ENCODE data around the gene PITPNC1. TPM values are rescaled to one million over a fixed set of nuclear protein-coding genes. Genes with fewer than 3 reads are reported as not detected.

Gene PITPNC1
- polyA plus RNA-seq, 1 of the 3 experiments (the other 2 are of a cell fraction), result 18.4 TPM

DNA sequence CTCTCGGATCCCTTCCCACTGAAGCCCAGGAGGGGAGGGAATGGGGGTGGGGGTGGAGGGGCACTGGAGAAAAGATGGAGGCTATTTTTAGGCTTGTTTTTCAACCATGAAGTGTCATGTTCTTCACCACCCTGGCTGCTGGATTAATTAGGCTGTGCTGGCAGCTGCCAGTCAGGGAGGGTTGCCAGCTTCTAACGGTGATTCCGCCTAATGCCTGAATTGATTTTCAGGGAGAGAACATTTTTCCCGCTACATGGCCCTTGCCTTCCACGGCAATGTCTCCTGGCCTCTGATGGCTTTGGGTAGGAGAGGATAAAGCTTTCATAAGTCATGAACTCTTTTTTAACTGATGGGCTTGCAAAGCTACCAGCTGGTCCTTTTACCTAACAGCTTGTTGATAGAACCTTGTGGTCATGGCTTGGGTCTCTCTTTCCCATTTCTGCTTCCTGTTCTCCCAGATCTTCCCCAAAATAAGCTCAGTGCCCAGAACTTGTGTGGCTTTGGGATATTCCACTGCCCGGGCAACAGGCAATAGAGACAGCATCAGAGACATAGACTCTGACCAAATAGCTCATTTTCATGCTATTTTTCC, 167.4 kb downstream of the PITPNC1 start:
- CTCF ChIA-PET, result interaction anchor here (1.2 to 1.7 kb wide), 3 partner anchors 9 to 69 kb away, joined by 3 to 7 read pairs (median 6); no protein-coding TSS in a partner anchor

More for the DNA sequence above, 167.4 kb downstream of the PITPNC1 start:
- H3K9me3 ChIP-seq, result no peaks in the 10 kb centered on the region
- H3K4me3 ChIP-seq (ENCODE audit: low read depth in 2 of 2, low read length in 1 of 2), result no peak overlapping the region
- no peaks in the 10 kb centered on the region for H4K20me1 ChIP-seq (ENCODE audit: insufficient read depth)
- H3F3A ChIP-seq (replicated peaks; ENCODE audit: insufficient read depth), result no peaks in the 10 kb centered on the region
- H3K36me3 ChIP-seq (replicated peaks in 1 of 2; ENCODE audit: control insufficient read depth in 1 of 2, insufficient read depth in 2 of 2, low read length in 1 of 2), result no peaks in the 10 kb centered on the region
- POLR2A ChIA-PET, result interaction anchor here (0.7 to 1.6 kb wide), 2 partner anchors 15 to 16 kb away, joined by 3 to 4 read pairs; no protein-coding TSS in a partner anchor
- H2AFZ ChIP-seq (ENCODE audit: low read depth), result no peak overlapping the region
- TF ChIP-seq YY1 (IDR thresholded peaks at IDR 0.05; ENCODE audit: low read depth) (no peak), NRF1 (IDR thresholded peaks at IDR 0.05; ENCODE audit: low read depth, low read length) (no peak), FOXM1 (IDR thresholded peaks at IDR 0.05; ENCODE audit: low read depth) (no peak), EZH2phosphoT487 (IDR thresholded peaks at IDR 0.05; ENCODE audit: borderline replicate concordance, low read depth) (no peak), RXRA (IDR thresholded peaks at IDR 0.05; ENCODE audit: borderline replicate concordance, low read depth) (no peak), FOSL2 (IDR thresholded peaks at IDR 0.05; ENCODE audit: borderline replicate concordance, low read depth) (no peak), RCOR1 (IDR thresholded peaks at IDR 0.05; ENCODE audit: low read length) (no peak), GABPA (IDR thresholded peaks at IDR 0.05; ENCODE audit: low read depth) (no peak), TEAD4 (IDR thresholded peaks at IDR 0.05; ENCODE audit: borderline replicate concordance, insufficient read depth) (no peak), POLR2AphosphoS5 (IDR thresholded peaks at IDR 0.05; ENCODE audit: low read depth, low read length) (no peak), TCF12 (IDR thresholded peaks at IDR 0.05) (no peak), CHD2 (IDR thresholded peaks at IDR 0.05; ENCODE audit: low read length, partially characterized antibody) (no peak), MEF2A (IDR thresholded peaks at IDR 0.05; ENCODE audit: borderline replicate concordance, low read depth) (no peak), RFX5 (IDR thresholded peaks at IDR 0.05; ENCODE audit: low read length) (no peak), JUND (IDR thresholded peaks at IDR 0.05) (no peak), FOXJ3 (CRISPR knock-in tag; IDR thresholded peaks at IDR 0.05) (no peak)
- TF ChIP-seq, protein P1, sequence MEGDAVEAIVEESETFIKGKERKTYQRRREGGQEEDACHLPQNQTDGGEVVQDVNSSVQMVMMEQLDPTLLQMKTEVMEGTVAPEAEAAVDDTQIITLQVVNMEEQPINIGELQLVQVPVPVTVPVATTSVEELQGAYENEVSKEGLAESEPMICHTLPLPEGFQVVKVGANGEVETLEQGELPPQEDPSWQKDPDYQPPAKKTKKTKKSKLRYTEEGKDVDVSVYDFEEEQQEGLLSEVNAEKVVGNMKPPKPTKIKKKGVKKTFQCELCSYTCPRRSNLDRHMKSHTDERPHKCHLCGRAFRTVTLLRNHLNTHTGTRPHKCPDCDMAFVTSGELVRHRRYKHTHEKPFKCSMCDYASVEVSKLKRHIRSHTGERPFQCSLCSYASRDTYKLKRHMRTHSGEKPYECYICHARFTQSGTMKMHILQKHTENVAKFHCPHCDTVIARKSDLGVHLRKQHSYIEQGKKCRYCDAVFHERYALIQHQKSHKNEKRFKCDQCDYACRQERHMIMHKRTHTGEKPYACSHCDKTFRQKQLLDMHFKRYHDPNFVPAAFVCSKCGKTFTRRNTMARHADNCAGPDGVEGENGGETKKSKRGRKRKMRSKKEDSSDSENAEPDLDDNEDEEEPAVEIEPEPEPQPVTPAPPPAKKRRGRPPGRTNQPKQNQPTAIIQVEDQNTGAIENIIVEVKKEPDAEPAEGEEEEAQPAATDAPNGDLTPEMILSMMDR (IDR thresholded peaks at IDR 0.05), result no peak
- TF ChIP-seq, protein P2, sequence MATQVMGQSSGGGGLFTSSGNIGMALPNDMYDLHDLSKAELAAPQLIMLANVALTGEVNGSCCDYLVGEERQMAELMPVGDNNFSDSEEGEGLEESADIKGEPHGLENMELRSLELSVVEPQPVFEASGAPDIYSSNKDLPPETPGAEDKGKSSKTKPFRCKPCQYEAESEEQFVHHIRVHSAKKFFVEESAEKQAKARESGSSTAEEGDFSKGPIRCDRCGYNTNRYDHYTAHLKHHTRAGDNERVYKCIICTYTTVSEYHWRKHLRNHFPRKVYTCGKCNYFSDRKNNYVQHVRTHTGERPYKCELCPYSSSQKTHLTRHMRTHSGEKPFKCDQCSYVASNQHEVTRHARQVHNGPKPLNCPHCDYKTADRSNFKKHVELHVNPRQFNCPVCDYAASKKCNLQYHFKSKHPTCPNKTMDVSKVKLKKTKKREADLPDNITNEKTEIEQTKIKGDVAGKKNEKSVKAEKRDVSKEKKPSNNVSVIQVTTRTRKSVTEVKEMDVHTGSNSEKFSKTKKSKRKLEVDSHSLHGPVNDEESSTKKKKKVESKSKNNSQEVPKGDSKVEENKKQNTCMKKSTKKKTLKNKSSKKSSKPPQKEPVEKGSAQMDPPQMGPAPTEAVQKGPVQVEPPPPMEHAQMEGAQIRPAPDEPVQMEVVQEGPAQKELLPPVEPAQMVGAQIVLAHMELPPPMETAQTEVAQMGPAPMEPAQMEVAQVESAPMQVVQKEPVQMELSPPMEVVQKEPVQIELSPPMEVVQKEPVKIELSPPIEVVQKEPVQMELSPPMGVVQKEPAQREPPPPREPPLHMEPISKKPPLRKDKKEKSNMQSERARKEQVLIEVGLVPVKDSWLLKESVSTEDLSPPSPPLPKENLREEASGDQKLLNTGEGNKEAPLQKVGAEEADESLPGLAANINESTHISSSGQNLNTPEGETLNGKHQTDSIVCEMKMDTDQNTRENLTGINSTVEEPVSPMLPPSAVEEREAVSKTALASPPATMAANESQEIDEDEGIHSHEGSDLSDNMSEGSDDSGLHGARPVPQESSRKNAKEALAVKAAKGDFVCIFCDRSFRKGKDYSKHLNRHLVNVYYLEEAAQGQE (IDR thresholded peaks at IDR 0.05; ENCODE audit: low read depth, low read length), result no peak
- TF ChIP-seq, protein P3, sequence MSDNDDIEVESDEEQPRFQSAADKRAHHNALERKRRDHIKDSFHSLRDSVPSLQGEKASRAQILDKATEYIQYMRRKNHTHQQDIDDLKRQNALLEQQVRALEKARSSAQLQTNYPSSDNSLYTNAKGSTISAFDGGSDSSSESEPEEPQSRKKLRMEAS (IDR thresholded peaks at IDR 0.05; ENCODE audit: low read depth), result no peak
- H3K79me2 ChIP-seq (ENCODE audit: insufficient read depth), result no peaks in the 10 kb centered on the region
- no peak overlapping the region for H3K9ac ChIP-seq
- no peak overlapping the region for H3K4me2 ChIP-seq
- no peaks in the 10 kb centered on the region for H3K9me2 ChIP-seq
- 97% methylated on average over 6 of the region's 6 CpGs for WGBS (ENCODE audit: low lambda C conversion rate)
- no peak for DNase-seq
- H3K27me3 ChIP-seq (ENCODE audit: insufficient read depth), result no peaks in the 10 kb centered on the region
- H3K27ac ChIP-seq (ENCODE audit: low read depth in 2 of 2, low read length in 1 of 2), result no peak overlapping the region
- peaks cover 0 to 10% of the 10 kb centered on the region in 2 experiments; a peak in 1 of 4 replicates for H3K4me1 ChIP-seq (ENCODE audit: control insufficient read depth in 1 of 2, insufficient read depth in 2 of 2, low read depth in 1 of 2, low read length in 1 of 2)
